HG02973 (cell line): ENCODE data around the gene VARS2.
"Not testable (repeated sequence)": the region's sequence is repeated elsewhere in the genome, so short reads cannot be mapped to it uniquely, and the experiment has no call there.

Experiments used
- ATAC-seq: cut with Tn5 transposase; IDR thresholded peaks from one replicate; pipeline ENCODE4 v1.9.1; 2021; ENCODE audit warnings: moderate library complexity; ENCODE audit not compliant: unreplicated experiment

The VARS2 gene

DNA sequence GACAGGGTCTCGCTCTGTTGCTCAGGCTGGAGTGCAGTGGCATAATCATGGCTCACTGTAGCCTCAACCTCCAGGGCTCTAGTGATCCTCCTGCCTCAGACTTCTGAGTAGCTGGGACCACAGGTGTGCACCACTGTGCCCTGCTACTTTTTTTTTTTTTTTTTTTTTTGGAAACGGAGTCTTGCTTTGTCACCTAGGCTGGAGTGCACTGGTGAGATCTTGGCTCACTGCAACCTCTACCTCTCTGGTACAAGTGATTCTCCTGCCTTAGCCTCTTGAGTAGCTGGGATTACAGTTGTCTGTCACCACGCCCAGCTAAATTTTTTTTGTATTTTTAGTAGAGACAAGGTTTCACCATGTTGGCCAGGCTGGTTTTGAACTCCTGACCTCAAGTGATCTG is 13.0 kb downstream of the VARS2 start:
- not testable (repeated sequence) for ATAC-seq

DNA sequence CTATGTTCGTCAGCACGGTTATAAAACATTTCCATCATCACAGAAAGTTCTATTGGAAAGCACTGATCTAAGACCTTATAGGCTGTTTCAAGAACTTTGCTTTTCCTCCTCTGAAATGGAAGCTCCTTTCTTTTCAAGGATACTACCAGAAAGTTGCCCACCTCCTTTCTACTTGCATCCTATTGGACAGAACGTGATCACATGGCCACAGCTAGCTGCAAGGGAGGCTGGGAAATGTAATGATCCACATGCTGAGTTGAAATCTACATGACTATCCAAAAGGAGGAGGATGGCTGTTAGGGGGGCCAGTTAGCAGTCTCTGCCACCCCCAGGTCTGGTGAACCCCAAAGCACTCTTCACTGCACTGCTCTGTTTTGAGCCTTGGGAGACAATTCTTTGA is 14.6 kb downstream of the VARS2 start:
- ATAC-seq, result no peak

DNA sequence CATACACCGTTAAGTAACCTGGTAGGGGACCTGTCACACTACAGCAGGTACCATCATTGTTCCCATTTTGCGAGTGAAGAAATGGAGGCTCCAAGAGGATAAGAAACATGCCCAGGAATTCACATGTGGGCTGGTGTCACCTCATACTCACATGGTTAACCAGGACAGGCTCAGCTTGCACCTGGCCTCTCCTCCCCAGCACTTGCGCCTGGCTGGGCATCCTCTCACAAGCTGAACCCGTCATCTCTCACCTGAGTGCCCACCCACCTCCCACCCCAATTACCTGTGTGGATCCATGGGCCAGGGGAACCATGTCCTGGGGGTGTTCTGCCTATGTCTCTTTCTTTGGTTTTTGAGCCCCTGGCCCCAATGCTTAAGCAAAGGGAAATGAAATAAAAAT is 16.5 kb downstream of the VARS2 start:
- no peak for ATAC-seq

DNA sequence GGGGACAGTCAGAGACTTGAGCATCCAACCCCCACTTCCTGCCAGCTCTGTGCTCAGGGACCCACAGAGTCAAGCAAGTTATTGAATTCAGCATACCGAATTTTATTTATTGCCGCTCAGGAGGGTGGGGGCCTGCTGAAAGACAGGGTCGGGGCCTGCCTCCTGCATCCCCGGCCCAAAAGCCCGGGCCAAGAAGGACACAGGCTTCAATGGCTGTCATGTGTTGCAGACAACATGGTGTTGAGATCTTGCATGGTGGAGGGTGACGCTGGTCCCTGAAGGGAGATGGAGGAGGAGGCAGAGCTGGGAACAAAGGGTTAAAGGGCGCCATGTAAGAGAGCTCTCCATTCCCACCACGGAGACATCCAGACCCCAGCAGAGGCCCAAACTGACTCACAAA is 17.2 kb downstream of the VARS2 start:
- ATAC-seq, result no peak

DNA sequence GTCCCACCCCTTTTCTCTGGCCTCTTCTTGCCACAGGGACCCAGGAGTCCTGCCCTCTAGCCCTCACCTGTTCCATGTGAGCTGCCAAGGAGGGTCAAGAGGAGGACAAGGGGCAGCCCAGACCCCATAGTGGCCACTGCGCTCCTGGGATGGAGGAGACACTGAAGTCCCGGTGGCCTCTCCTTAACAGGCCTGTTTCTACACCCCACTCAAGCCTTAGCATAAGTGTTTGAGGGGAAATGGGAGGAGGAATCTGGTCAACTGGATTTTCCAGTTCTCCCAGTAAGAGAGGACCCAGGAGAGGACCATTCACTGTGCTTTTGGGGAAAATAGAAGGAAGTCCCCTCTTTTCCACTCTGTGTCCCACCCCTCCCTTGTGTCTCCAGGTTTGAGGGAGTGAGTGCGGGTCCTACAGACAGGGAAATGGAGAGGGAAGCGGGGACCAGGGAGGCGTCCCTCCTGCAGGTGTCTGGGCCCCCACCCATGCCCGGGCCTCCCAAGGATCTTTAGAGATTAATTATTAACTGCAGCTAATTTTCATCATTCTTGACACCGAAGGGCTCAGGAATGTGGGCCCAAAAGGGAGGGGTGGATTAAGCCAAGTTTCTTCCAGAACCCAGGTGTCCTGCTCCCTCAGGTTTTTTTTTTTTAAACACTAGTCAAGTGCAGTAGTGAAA is 18.1 kb downstream of the VARS2 start, which contains the start of gene SFTA2:
SFTA2 (minus strand) TSS at position 202 of the 677 bp plus-strand sequence; CDS start at position 128, 74 bp downstream.
- ATAC-seq, result no peak

DNA sequence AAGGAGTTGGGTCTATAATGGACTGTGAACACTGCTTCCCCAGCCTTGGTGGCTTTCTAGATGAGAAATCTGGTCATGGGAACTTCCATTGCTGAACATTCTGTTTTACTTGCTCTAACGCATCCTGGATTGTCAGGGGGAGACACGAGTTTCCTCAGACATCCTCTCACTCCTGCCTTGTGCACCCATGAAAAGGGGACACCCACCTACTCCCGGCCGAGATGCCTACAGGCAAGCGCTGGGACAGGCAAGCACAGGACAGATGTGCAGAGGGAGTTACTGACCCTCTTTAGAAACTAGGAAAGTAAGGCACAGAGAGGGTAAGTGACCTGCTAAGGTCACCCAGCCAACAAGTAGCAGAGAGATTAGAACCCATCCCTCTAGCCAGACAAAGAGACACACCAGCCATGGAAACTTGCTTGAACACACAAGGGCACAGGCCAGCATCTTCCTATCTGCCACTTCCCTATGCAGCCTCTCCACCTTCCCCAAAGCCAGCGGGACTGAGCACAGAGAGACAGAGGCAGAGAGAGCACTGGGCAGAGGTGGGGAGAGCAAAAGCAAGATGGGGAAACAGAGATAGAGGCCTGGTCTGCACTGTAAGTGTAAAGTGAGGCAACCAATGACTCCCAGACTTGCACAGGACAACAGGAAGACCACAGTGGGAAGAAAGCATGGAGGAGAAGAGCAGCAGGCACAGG is 18.8 kb downstream of the VARS2 start:
- ATAC-seq, result no peak

DNA sequence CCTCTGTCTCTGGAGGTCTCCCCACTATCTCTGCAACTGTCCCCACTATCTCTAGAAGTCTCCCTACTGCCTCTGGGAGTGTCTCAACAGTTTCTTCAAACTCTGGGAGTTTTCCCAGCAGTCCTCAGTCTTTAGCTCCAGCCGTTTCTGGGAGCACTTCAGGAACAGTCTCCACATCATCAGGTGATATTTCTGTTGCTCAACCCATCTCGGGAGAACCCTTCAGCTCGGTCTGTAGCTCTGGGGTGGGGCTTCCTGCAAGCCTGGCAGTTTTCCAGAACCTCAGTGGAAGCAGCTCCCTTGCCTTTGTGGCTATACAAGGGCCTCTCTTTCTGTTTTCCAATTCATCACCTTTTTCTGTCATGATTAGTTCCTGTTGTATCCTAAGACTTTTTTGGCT is 21.0 kb downstream of the VARS2 start:
- no peak for ATAC-seq

DNA sequence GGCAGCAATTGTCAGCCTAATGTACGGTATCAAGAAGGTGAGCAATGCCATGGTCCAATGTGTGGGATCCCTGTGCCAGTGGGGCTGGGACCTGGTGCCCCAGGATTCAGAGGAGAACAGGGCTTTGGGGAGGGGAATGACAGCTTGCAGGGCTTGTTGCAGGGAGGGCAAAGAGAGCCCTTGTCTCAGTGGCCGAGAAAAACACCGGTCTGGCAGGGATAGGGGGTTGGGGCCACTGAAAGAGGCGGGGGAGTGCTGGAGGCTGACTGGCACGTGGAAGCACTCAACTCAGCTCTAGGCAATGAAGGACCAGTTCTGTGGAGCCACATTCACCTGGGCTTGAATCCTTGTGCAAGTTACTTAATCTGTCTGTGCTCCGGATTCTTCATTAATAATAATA is 23.2 kb downstream of the VARS2 start:
- no peak for ATAC-seq

DNA sequence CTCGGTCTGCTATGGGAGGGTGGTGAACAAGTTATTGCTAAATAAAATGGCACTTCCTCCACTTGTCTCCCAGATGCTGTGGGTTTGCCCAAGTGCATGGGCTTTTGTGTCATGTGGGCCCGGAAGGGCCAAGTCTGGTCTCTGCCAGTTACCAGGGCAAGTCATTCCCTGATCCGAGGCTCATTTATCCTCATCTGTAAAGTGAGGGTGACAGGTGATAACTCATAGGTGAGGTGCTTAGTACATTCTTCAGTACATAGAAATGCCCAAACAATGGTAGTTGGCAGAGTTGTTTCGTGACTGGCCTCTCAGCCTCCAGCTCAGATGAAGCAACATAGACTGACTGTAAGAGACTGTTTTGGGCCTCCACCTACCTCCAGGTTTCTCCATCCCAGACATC is 24.7 kb downstream of the VARS2 start:
- ATAC-seq, result no peak

DNA sequence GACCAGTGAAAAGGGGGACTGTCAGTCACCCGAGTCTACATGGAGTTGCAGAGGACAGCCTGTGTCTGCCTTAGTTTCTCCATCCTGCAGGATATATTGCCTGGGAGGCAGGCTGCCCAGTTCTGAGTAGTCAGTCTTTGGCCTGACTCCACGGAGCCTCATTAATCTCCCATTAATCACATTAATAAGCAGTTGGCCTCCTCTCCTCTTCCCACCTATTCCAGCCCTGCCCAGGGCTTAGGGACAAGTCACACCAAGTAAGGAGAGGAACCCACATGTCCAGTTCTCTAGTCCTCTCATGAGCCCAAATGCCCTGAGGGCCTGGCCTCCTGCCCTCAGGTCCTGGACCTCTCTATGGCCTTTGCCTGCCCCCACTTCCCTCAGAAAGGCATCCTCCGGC is 25.4 kb downstream of the VARS2 start:
- ATAC-seq, result no peak

DNA sequence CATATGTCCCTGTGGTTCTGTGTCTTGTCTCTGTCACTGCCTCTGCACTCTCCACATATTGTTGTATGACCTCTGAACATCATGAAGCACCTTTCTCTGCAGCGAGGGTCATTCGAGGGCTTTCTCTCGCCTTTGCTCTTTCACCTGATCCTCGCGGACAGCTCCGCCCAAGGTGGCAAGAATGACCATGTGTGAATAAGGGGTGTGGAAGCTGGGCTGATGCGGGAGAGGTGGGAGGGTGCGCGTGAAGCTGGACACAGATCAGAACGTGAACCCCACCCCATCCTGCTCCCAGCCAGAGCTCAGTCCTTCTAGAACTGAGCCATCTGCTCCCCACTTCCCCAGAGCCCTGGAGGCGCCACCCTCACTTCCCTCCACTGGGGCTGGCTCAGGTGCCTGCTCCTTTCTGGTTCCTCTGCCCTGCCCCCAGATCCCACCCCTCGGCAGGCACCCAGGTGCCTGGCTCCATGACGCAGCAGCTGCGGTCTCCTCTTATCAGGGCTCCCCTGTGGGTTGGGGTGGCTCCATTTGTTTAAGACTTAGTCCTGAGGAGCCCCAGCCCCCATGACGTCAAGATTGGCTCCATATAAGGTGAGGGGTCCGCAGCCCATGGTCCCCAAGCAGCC is 26.4 kb downstream of the VARS2 start, which contains the start of gene MUCL3:
MUCL3 (plus strand) TSS at position 613 of the 626 bp plus-strand sequence. CDS start 27 bp downstream, outside the sequence.
- ATAC-seq, result no peak

DNA sequence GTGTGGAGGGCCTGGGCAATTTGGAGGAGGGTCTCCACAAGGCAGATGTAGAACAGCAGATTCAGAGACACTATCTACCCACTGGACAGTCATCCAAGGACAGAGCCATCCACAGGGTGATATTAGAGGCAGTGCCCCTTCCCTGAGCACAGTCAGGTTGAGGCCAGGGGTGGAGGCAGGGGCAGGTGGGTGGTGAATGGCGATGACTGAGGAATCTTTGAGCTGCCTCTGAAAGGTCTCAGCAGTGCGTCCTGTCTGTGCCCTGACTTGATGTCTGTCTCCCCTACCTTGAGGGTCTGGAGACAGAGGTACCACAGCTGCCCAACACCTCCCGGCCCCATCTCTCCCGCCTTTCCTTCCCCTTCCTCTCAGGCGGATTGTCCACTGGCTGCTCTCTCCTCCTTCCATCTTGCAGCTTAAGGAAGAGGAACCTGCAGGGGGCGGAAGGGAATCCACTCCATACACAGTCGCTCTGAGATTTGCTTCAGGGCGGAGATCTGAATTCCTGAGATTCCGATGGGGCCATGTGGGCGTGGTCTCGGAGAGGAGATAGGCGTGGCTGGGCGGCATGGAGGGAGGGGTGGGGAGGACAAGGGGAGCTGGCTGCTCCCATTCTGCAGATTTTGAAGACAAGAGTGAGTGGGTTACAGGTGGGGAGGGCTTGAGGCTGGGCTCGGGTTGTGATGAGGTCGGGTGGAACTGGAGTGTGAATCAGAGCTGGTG is 28.5 kb downstream of the VARS2 start:
- no peak for ATAC-seq

DNA sequence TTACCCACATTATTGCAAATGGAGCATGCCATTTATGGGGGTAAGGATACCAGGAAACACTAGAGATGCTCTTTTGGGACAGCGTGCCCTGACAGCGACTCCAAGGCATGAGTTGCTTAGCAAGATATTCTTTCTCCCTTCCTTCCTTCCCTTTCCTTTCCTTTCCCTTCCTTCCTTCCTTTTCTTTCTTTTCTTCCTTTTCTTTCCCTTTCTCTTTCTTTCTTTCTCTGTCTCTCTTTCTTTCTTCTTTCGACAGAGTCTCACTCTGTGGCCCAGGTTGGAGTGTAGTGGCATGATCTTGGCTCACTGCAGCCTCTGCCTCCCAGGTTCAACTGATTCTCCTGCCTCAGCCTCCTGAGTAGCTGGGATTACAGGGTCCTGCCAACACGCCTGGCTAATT is 30.0 kb downstream of the VARS2 start:
- ATAC-seq, result no peak

DNA sequence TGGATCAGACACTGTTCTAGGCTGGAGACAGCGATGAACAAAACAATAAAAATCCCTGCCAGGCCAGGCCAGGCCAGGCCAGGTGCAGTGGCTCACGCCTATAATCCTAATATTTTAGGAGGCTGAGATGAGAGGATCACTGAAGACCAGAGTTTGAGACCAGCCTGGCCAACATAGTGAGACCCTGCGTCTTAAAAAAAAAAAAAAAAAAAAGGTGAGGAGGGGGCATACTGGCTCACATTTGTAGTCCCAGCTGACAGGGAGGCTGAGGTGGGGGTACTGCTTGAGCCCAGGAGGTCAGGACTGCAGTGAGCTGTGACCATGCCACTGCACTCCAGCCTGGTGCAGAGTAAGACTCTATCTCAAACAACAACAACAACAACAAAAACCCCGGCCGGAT is 31.2 kb downstream of the VARS2 start:
- ATAC-seq, result no peak

DNA sequence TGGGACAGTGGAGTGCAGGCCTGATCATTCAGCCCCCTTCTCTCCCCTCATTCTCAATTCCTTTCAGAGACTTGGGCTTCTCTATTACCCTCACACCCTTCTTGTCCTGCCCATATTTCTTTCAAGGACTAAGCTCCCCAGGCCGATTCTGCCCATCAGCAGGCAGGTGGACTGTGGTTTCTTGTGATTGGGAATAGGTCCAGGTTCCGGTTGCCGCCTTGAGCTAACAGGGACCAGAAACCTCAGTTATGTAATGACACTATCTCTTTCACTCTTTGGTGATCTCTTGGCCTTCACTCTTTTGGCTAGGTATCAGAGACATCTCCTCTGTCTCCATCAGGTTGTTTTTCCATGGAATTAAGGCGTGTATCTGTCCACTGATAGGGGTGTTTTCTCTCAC is 33.2 kb downstream of the VARS2 start:
- no peak for ATAC-seq

DNA sequence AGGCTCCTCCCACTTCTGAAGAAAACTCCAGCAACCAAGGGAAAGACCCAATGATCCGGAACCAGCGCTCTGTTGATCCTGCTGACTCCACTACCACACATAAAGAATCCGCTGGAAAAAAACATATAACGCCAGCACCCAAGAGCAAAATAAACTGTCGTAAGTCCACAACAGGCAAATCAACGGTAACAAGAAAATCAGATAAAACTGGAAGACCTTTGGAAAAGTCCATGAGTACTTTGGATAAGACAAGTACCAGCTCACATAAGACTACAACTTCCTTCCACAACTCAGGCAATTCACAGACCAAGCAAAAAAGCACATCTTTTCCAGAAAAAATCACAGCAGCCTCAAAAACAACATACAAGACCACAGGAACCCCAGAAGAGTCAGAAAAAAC is 34.8 kb downstream of the VARS2 start:
- ATAC-seq, result no peak

DNA sequence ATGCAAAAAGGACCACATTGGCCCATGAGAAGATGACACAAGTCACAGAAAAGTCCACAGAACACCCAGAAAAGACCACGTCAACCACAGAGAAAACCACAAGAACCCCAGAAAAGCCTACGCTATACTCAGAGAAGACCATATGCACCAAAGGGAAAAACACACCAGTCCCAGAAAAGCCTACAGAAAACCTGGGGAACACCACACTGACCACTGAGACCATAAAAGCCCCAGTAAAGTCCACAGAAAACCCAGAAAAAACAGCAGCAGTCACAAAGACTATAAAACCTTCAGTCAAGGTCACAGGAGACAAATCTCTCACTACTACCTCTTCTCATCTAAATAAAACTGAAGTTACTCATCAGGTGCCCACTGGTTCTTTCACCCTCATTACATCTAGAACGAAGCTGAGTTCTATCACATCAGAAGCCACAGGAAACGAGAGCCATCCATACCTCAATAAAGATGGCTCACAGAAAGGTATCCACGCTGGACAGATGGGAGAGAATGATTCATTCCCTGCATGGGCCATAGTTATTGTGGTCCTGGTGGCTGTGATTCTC is 38.0 kb downstream of the VARS2 start:
- no peak for ATAC-seq

DNA sequence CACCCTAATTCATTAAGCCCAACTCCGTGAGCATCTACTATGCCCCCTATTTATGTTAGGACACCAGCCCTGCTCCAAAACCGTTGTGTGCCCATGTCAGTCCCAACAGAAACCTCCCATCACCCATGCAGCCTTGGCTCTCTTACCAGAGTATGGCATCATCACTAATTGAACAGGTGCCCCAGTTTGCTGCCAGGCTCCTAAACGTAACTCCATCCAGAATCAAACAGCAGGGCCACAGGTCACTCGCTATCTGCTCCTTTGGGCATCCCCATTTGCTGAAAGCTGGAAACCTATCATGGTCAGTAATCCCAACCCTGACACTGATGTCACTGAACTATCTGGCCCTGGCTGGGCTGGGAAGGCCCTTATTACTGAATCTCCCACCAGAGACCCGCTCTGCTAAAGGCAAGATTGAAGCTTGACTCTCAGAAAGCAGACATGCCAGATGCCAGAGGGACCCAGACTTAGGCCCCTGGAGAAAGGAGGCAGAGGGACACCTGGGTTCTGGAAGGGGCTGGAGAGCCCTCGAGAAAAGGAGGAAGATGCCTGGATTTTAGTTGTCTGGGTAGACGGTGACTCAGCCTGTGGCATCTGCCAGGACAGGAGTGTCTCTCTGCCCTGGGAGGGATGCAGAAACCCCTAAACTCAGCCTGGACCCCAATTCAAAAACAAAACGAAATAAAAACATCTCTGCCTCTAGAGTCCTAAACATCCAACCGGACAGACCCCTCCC is 40.8 kb downstream of the VARS2 start:
- no peak for ATAC-seq

DNA sequence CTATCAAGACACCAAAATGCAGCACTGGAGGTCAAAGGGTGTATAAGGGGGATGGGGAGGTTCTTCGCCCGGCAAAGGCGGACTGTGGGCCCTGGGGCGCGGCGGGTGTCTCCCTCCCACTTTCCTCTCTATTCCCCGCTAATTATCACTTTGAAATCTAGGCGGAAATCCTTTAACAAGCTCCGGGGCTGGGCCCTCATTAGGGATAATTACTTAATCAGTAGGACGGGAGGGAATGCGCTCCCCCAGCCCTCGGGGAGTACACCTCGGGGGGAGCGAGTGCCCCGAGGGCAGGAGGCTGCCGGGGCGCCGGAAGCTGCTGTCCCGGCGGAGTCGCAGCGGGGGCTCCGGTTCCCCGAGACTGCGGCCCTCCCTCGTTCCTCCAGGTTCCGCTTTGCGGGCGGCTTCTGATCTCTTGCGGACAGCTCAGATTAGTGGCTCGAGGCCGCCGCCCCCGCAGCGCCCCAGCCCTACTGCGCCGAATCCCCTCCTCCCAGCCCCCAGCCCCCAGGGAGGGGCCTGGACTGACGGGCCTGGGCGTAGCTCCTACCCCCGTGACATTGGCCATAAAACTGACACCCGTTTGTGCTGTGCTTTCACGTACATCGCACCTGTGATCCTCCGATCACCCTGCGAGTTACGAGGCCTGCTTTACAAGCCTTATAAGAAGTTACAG is 41.5 kb downstream of the VARS2 start:
- ATAC-seq, result peak; percentile 50

DNA sequence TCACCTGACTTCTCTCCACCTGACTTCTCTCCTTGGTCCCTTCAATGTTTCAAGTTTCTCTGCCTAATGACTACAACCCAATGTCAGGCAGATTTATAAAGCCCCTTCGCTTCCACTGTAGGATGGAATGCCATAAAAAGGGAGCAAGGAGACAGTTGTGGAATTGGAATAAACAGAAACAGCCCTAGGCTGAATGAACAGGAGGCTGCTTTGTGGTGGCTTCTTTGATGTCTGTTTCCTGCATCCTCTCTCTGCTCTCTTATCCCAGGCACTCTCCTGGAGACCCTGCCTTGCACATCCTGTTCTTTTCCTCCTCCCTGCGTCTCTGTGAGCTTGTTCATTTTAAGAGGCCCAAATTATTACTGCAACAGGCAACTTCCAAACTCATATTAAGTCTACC is 43.7 kb downstream of the VARS2 start:
- no peak for ATAC-seq
